KMS-11 (cell line): ENCODE measurements around the gene ETS2.
A peak's percentile ranks its signal among the peaks of the same experiment; 100 is the strongest.

Experiments used
- H2AFZ ChIP-seq: fragments of 200-600 bp; sonication (generic); 2 replicates; pipeline ENCODE4 v1.6.1; 2016; ENCODE audit warnings: antibody characterized with exemption, mixed run types, low read depth
- H3K27ac ChIP-seq: fragments of 200-600 bp; sonication (generic); 2 replicates; pipeline ENCODE4 v1.6.1; 2016; ENCODE audit warnings: mild to moderate bottlenecking, mixed run types
- H3K27me3 ChIP-seq: fragments of 200-600 bp; sonication (generic); 2 replicates; pipeline ENCODE4 v1.6.1; 2017; ENCODE audit warnings: mild to moderate bottlenecking, low read depth, mixed run types, moderate library complexity; ENCODE audit not compliant: insufficient read depth
- H3K36me3 ChIP-seq: fragments of 200-600 bp; sonication (generic); 2 replicates; pipeline ENCODE4 v1.6.1; 2017; ENCODE audit warnings: mild to moderate bottlenecking, mixed run types; ENCODE audit not compliant: insufficient read depth
- H3K4me1 ChIP-seq: fragments of 200-600 bp; sonication (generic); 2 replicates; pipeline ENCODE4 v1.6.1; 2016; ENCODE audit warnings: mild to moderate bottlenecking, low read depth, mixed run types; ENCODE audit not compliant: poor library complexity, severe bottlenecking
- H3K4me2 ChIP-seq: fragments of 200-600 bp; sonication (generic); 2 replicates; pipeline ENCODE4 v1.7.0; 2016; ENCODE audit warnings: mild to moderate bottlenecking, mixed run types
- H3K4me3 ChIP-seq: fragments of 200-600 bp; sonication (generic); IDR thresholded peaks from 2 replicates; pipeline ENCODE4 v1.6.1; 2017; ENCODE audit warnings: low read depth, low read length, mixed read lengths; ENCODE audit not compliant: insufficient read depth
- H3K79me2 ChIP-seq: fragments of 200-600 bp; sonication (generic); 2 replicates; pipeline ENCODE4 v1.6.1; 2016; ENCODE audit warnings: low read depth, mixed run types; ENCODE audit not compliant: insufficient read depth
- H3K9ac ChIP-seq: fragments of 200-600 bp; sonication (generic); 2 replicates; pipeline ENCODE4 v1.6.1; 2016; ENCODE audit warnings: mild to moderate bottlenecking, mixed run types
- H4K20me1 ChIP-seq: fragments of 200-600 bp; sonication (generic); 2 replicates; pipeline ENCODE4 v1.6.1; 2016; ENCODE audit warnings: mild to moderate bottlenecking, mixed run types; ENCODE audit not compliant: insufficient read depth
- TF ChIP-seq, protein P1 (sequence below): fragments of 200-600 bp; sonication (generic); conservative IDR thresholded peaks from 2 replicates; pipeline ENCODE4 v1.6.1; 2017; ENCODE audit warnings: low read depth, mild to moderate bottlenecking, antibody characterized with exemption, low read length, moderate library complexity, mixed read lengths

ETS2 gene

GRCh38 chr21:38830671-38831525 is 25.2 kb downstream of the ETS2 start:
- no peak overlapping the region for H3K4me3 ChIP-seq
- peaks cover 16% of the 10 kb centered on the region for H3K4me1 ChIP-seq
- H3K4me2 ChIP-seq: peak overlapping the region; percentile 35; the same call in 1 of the 2 replicates
- no peaks in the 10 kb centered on the region for H4K20me1 ChIP-seq
- H3K36me3 ChIP-seq: no peaks in the 10 kb centered on the region
- TF ChIP-seq, protein P1, sequence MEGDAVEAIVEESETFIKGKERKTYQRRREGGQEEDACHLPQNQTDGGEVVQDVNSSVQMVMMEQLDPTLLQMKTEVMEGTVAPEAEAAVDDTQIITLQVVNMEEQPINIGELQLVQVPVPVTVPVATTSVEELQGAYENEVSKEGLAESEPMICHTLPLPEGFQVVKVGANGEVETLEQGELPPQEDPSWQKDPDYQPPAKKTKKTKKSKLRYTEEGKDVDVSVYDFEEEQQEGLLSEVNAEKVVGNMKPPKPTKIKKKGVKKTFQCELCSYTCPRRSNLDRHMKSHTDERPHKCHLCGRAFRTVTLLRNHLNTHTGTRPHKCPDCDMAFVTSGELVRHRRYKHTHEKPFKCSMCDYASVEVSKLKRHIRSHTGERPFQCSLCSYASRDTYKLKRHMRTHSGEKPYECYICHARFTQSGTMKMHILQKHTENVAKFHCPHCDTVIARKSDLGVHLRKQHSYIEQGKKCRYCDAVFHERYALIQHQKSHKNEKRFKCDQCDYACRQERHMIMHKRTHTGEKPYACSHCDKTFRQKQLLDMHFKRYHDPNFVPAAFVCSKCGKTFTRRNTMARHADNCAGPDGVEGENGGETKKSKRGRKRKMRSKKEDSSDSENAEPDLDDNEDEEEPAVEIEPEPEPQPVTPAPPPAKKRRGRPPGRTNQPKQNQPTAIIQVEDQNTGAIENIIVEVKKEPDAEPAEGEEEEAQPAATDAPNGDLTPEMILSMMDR: no peak
- peak overlapping the region; percentile 32; the same call in 1 of the 2 replicates for H2AFZ ChIP-seq
- no peak overlapping the region for H3K27ac ChIP-seq
- H3K27me3 ChIP-seq: no peaks in the 10 kb centered on the region
- no peaks in the 10 kb centered on the region for H3K79me2 ChIP-seq
- no peak overlapping the region for H3K9ac ChIP-seq

DNA sequence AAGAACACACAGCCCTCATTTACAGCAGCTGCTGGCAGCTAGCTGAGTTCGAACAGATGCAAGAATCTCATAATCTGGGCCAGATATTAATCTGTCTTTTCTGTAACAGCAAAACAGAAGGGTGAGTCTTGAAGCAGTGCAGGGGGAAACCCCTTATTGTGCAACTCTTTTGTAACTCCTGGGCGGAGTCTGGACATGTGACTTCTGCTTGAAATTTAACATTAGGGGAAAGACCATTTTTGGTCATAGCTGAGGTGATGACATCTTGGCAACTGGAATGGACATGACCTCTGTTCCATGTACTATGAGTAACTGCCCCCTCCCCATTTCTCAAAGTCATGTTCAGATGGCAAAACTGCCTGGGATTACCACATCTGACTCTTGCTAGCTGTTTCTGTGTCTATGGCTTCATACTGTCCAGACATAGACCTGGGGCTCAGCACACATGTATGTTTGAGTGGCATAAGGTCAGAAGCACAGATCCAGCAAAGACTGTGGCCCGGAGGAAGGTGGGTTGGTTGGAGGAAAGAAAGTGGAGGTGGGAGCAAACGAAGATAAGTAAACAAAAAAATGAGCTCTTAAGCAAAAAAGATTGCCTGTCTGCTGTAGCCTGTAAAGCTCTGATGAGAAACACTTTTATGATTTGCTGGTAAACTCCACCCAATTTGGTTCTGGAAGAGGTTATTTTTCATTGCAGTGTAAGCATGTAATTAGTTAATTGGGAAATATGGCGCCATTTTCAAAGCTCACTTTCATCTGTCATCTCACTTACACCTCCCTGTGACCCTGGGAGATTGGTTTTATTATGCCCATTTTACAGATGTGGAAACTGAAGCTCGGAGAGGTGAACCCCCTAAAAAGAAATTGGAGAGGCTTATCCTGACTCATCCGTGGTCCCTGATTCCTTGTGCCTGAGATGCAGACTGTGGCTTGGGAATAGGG is 26.1 kb downstream of the ETS2 start:
- no peaks in the 10 kb centered on the region for H3K27me3 ChIP-seq
- TF ChIP-seq, protein P1: no peak
- H3K9ac ChIP-seq: no peak overlapping the region
- no peak overlapping the region for H3K27ac ChIP-seq
- peaks cover 16% of the 10 kb centered on the region for H3K4me1 ChIP-seq
- no peak overlapping the region for H3K4me3 ChIP-seq
- peak overlapping the region; percentile 35; the same call in 1 of the 2 replicates for H3K4me2 ChIP-seq
- peak overlapping the region; percentile 32; the same call in 1 of the 2 replicates for H2AFZ ChIP-seq
- no peaks in the 10 kb centered on the region for H3K79me2 ChIP-seq
- H4K20me1 ChIP-seq: no peaks in the 10 kb centered on the region
- H3K36me3 ChIP-seq: no peaks in the 10 kb centered on the region

GRCh38 chr21:38832664-38833063 is 26.9 kb downstream of the ETS2 start:
- Histone ChIP-seq H3K27me3 (no peaks in the 10 kb centered on the region), H3K4me2 (no peak overlapping the region), H2AFZ (no peak overlapping the region), H3K9ac (no peak overlapping the region), H4K20me1 (no peaks in the 10 kb centered on the region), H3K79me2 (no peaks in the 10 kb centered on the region), H3K4me3 (no peak overlapping the region), H3K4me1 (peaks cover 16% of the 10 kb centered on the region), H3K36me3 (no peaks in the 10 kb centered on the region), H3K27ac (no peak overlapping the region)
- TF ChIP-seq, protein P1: no peak

DNA sequence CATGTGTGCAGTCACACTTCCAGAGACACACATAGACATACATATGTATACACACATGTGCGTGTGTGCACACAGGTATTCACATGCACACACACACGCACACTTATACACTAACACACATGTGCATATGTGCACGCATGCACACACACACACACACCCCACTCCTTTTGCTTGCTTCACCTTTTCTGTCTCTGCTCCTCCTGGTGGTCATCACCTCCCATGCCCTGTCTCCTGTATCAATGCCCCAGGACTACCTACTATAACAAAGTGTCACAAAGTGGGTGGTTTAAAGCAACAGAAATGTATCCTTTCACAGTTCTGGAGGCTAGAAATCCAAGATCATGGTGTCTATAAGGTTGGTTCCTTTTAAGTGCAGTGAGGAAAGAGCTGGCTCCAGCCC is 27.4 kb downstream of the ETS2 start:
- H2AFZ ChIP-seq: no peak overlapping the region

More for the DNA sequence above, 27.4 kb downstream of the ETS2 start:
- H3K4me1 ChIP-seq: peaks cover 16% of the 10 kb centered on the region
- H3K4me2 ChIP-seq: no peak overlapping the region
- no peaks in the 10 kb centered on the region for H3K36me3 ChIP-seq
- H3K27me3 ChIP-seq: no peaks in the 10 kb centered on the region
- H3K4me3 ChIP-seq: no peak overlapping the region
- H4K20me1 ChIP-seq: no peaks in the 10 kb centered on the region
- no peak overlapping the region for H3K27ac ChIP-seq
- TF ChIP-seq, protein P1: no peak
- no peak overlapping the region for H3K9ac ChIP-seq
- no peaks in the 10 kb centered on the region for H3K79me2 ChIP-seq
